H9 (cell line): Measurements from ENCODE around the gene HEBP2. TPM values are rescaled to one million over a fixed set of nuclear protein-coding genes. Genes with fewer than 3 reads are reported as not detected.
"Not testable (repeated sequence)": the region's sequence is repeated elsewhere in the genome, so short reads cannot be mapped to it uniquely, and the experiment has no call there.

Source experiments
- DNase-seq: peaks from one replicate; pipeline ENCODE4 v3.0.0-alpha.2; 2017
- H2AFZ ChIP-seq: one replicate; pipeline ENCODE4 v1.6.1; 2013; ENCODE audit warnings: mild to moderate bottlenecking, low read length, control low read depth, moderate library complexity
- H2AK5ac ChIP-seq: 2 replicates; pipeline ENCODE4 v1.6.1; 2013; ENCODE audit warnings: low read length, control low read depth, mixed read lengths; ENCODE audit not compliant: insufficient read length
- H2BK120ac ChIP-seq: one replicate; pipeline ENCODE4 v1.6.1; 2013; ENCODE audit warnings: low read depth, mild to moderate bottlenecking, low read length, control low read depth, inconsistent platforms; ENCODE audit not compliant: poor library complexity, severe bottlenecking
- H2BK12ac ChIP-seq: 2 replicates; pipeline ENCODE4 v1.6.1; 2013; ENCODE audit warnings: low read length, control low read depth, mixed read lengths, low read depth; ENCODE audit not compliant: insufficient read length
- H2BK15ac ChIP-seq: 2 replicates; pipeline ENCODE4 v1.6.1; 2013; ENCODE audit warnings: low read depth, low read length, control low read depth
- H2BK20ac ChIP-seq: one replicate; pipeline ENCODE4 v1.6.1; 2013; ENCODE audit warnings: low read depth, mild to moderate bottlenecking, low read length, control low read depth, inconsistent platforms; ENCODE audit not compliant: poor library complexity, severe bottlenecking
- H2BK5ac ChIP-seq: 2 replicates; pipeline ENCODE4 v1.6.1; 2013; ENCODE audit warnings: low read length, control low read depth, mixed read lengths; ENCODE audit not compliant: insufficient read length
- H3K14ac ChIP-seq: 2 replicates; pipeline ENCODE4 v1.6.1; 2013; ENCODE audit warnings: low read length, control low read depth; ENCODE audit not compliant: insufficient read depth
- H3K18ac ChIP-seq: 2 replicates; pipeline ENCODE4 v1.6.1; 2013; ENCODE audit warnings: low read depth, mild to moderate bottlenecking, mixed read lengths, low read length, control low read depth; ENCODE audit not compliant: insufficient read length
- H3K23ac ChIP-seq: 2 replicates; pipeline ENCODE4 v1.6.1; 2013; ENCODE audit warnings: low read length, control low read depth, mixed read lengths, low read depth; ENCODE audit not compliant: insufficient read length
- H3K23me2 ChIP-seq: 2 replicates; pipeline ENCODE4 v1.6.1; 2013; ENCODE audit warnings: low read depth, mild to moderate bottlenecking, mixed read lengths, low read length, control low read depth; ENCODE audit not compliant: insufficient read length, poor library complexity, severe bottlenecking
- H3K27ac ChIP-seq: 2 replicates; pipeline ENCODE4 v1.5.1; 2013; ENCODE audit warnings: low read length, control low read depth, mixed read lengths, low read depth; ENCODE audit not compliant: insufficient read length
- H3K27me3 ChIP-seq: 2 replicates; pipeline ENCODE4 v1.6.1; 2013; ENCODE audit warnings: low read length, control low read depth, inconsistent platforms; ENCODE audit not compliant: insufficient read depth
- H3K4ac ChIP-seq: 2 replicates; pipeline ENCODE4 v1.6.1; 2013; ENCODE audit warnings: low read depth, mild to moderate bottlenecking, control low read depth, inconsistent platforms, low read length, moderate library complexity
- H3K4me1 ChIP-seq: 2 replicates; pipeline ENCODE4 v1.6.1; 2013; ENCODE audit warnings: low read length, control low read depth, inconsistent platforms; ENCODE audit not compliant: insufficient read depth
- H3K4me2 ChIP-seq: 2 replicates; pipeline ENCODE4 v1.6.1; 2013; ENCODE audit warnings: low read length, control low read depth, mixed read lengths; ENCODE audit not compliant: insufficient read length, insufficient read depth
- H3K56ac ChIP-seq: 2 replicates; pipeline ENCODE4 v1.6.1; 2013; ENCODE audit warnings: low read depth, mild to moderate bottlenecking, mixed read lengths, low read length, control low read depth; ENCODE audit not compliant: insufficient read length
- H3K79me1 ChIP-seq: 2 replicates; pipeline ENCODE4 v1.6.1; 2013; ENCODE audit warnings: low read depth, mild to moderate bottlenecking, moderate library complexity, low read length, control low read depth, inconsistent platforms; ENCODE audit not compliant: insufficient read depth, poor library complexity, severe bottlenecking
- H3K79me2 ChIP-seq: 2 replicates; pipeline ENCODE4 v1.6.1; 2013; ENCODE audit warnings: low read length, control low read depth, inconsistent platforms; ENCODE audit not compliant: insufficient read depth
- H3K9ac ChIP-seq: 2 replicates; pipeline ENCODE4 v1.6.1; 2013; ENCODE audit warnings: low read length, control low read depth, mixed read lengths; ENCODE audit not compliant: insufficient read length; ENCODE audit errors: extremely low read depth
- H3K9me3 ChIP-seq: one replicate; pipeline ENCODE4 v1.6.1; 2013; ENCODE audit warnings: low read depth, low read length, inconsistent platforms; ENCODE audit not compliant: control insufficient read depth
- H3T11ph ChIP-seq: one replicate; pipeline ENCODE4 v1.6.1; 2013; ENCODE audit warnings: mild to moderate bottlenecking, low read length, control low read depth, inconsistent platforms
- H4K20me1 ChIP-seq: one replicate; pipeline ENCODE4 v1.6.1; 2013; ENCODE audit not compliant: control insufficient read depth, insufficient read length, insufficient read depth
- H4K5ac ChIP-seq: 2 replicates; pipeline ENCODE4 v1.6.1; 2013; ENCODE audit warnings: low read depth, mild to moderate bottlenecking, mixed read lengths, low read length, control low read depth; ENCODE audit not compliant: insufficient read length
- H4K8ac ChIP-seq: replicated peaks from 2 replicates; pipeline ENCODE4 v1.6.1; 2013; ENCODE audit warnings: low read length, control low read depth, mixed read lengths, low read depth; ENCODE audit not compliant: insufficient read length
- H4K91ac ChIP-seq: 2 replicates; pipeline ENCODE4 v1.6.1; 2013; ENCODE audit warnings: low read depth, mild to moderate bottlenecking, moderate library complexity, mixed read lengths, low read length, control low read depth; ENCODE audit not compliant: insufficient read length
- H3K27ac Mint-ChIP-seq, 3 experiments: 2 replicates in 2 of 3; 3 replicates in 1 of 3; pipeline ENCODE4 v1.8.0; 2020 to 2021; ENCODE audit warnings: mixed read lengths in 3 of 3, mild to moderate bottlenecking in 1 of 3, moderate library complexity in 1 of 3
- H3K27me3 Mint-ChIP-seq: 2 replicates; pipeline ENCODE4 v1.8.0; 2021; ENCODE audit warnings: low read depth, mild to moderate bottlenecking, moderate library complexity, mixed read lengths
- H3K36me3 Mint-ChIP-seq, 3 experiments: 2 replicates in 2 of 3; 3 replicates in 1 of 3; pipeline ENCODE4 v1.8.0; 2020 to 2021; ENCODE audit warnings: low read depth in 3 of 3, mixed read lengths in 3 of 3; ENCODE audit not compliant: insufficient read depth in 1 of 3
- H3K4me1 Mint-ChIP-seq, 2 experiments: 2 replicates each; pipeline ENCODE4 v1.8.0; 2020; ENCODE audit warnings: mixed read lengths in 2 of 2
- H3K4me3 Mint-ChIP-seq, 2 experiments: 2 replicates in 1 of 2; 3 replicates in 1 of 2; pipeline ENCODE4 v1.8.0; 2020 to 2021; ENCODE audit warnings: mild to moderate bottlenecking in 2 of 2, mixed read lengths in 2 of 2, moderate library complexity in 1 of 2
- H3K9me3 Mint-ChIP-seq, 2 experiments: 2 replicates in 1 of 2; 3 replicates in 1 of 2; pipeline ENCODE4 v1.8.0; 2020; ENCODE audit warnings: mild to moderate bottlenecking in 2 of 2, mixed read lengths in 2 of 2, moderate library complexity in 1 of 2
- CTCF ChIP-seq: fragments of 200-600 bp; sonication (generic); conservative IDR thresholded peaks from 3 replicates; pipeline ENCODE4 v1.8.0; 2021; ENCODE audit warnings: antibody characterized with exemption, mild to moderate bottlenecking
- WGBS: extraction: QIAGEN DNeasy Blood & Tissue Kit; methylation state at CpG from one replicate; pipeline ENCODE4 v1.1.7; 2013; ENCODE audit warnings: missing lambda C conversion rate, low lambda C conversion rate, mixed read lengths; ENCODE audit not compliant: insufficient read length; ENCODE audit errors: extremely low coverage; 5-methylcytosine and 5-hydroxymethylcytosine counted together
- total RNA-seq: library from RNA; stranded (reverse); gene quantifications from 2 replicates; pipeline ENCODE4 v1.2.1, GENCODE V29; 2021

The HEBP2 gene
- total RNA-seq, 1 experiment from 2014 or later: 57.8 TPM

- no peaks in the 10 kb centered on the region for H3K27me3 ChIP-seq
- no CpG with 5 or more reads among the region's 1 CpG for WGBS
Measured at GRCh38 chr6:138357928-138358327, 46.1 kb upstream of the HEBP2 start.

GRCh38 chr6:138368684-138369083 lies 35.3 kb upstream of the HEBP2 start:
- peaks cover 5 to 11% of the 10 kb centered on the region in 2 experiments for H3K4me1 Mint-ChIP-seq
- not testable (repeated sequence) for H4K91ac ChIP-seq, H3K4me2 ChIP-seq, H2BK20ac ChIP-seq, H2BK12ac ChIP-seq, H3K27me3 ChIP-seq, H2AFZ ChIP-seq, H3K18ac ChIP-seq, H3K9ac ChIP-seq, H2BK5ac ChIP-seq, H3K79me1 ChIP-seq, H3K27me3 Mint-ChIP-seq, H3K27ac ChIP-seq, H2AK5ac ChIP-seq, H3K27ac Mint-ChIP-seq, H3K36me3 Mint-ChIP-seq, H3K4ac ChIP-seq, H3K79me2 ChIP-seq, H4K5ac ChIP-seq, DNase-seq, H2BK120ac ChIP-seq, H3K9me3 ChIP-seq, H3T11ph ChIP-seq, H4K8ac ChIP-seq, H3K56ac ChIP-seq, H2BK15ac ChIP-seq, H3K4me3 Mint-ChIP-seq, H3K14ac ChIP-seq, H3K23me2 ChIP-seq, H3K4me1 ChIP-seq, H3K23ac ChIP-seq, H4K20me1 ChIP-seq
- peaks cover 5 to 11% of the 10 kb centered on the region in 2 experiments for H3K9me3 Mint-ChIP-seq
- WGBS: no CpG with 5 or more reads among the region's 8 CpGs

More at GRCh38 chr6:138357928-138358327, 46.1 kb upstream of the HEBP2 start:
- no peak overlapping the region for H3K14ac ChIP-seq
- H3K4ac ChIP-seq: no peak overlapping the region
- peaks cover 0 to 2% of the 10 kb centered on the region in 2 experiments; a peak in 1 of 5 replicates for H3K9me3 Mint-ChIP-seq
- H2BK20ac ChIP-seq: no peak overlapping the region
- no peak overlapping the region for H4K8ac ChIP-seq
- no peak overlapping the region for H3K56ac ChIP-seq
- H3K9ac ChIP-seq: no peak overlapping the region
- H2BK120ac ChIP-seq: no peak overlapping the region
- H3K36me3 Mint-ChIP-seq: no peaks in the 10 kb centered on the region
- no peaks in the 10 kb centered on the region for H4K20me1 ChIP-seq
- no peak overlapping the region for H3K27ac ChIP-seq
- DNase-seq: no peak
- H2AFZ ChIP-seq: no peak overlapping the region
- H3K4me1 Mint-ChIP-seq: no peaks in the 10 kb centered on the region
- no peak overlapping the region for H3K4me3 Mint-ChIP-seq
- no peak overlapping the region for H3K4me2 ChIP-seq
- TF ChIP-seq CTCF: no peak
- no peak overlapping the region for H3K27ac Mint-ChIP-seq
- no peak overlapping the region for H3K18ac ChIP-seq
- H2BK12ac ChIP-seq: no peak overlapping the region
- no peaks in the 10 kb centered on the region for H3K79me2 ChIP-seq
- H3K27me3 Mint-ChIP-seq: no peaks in the 10 kb centered on the region
- H3K4me1 ChIP-seq: no peaks in the 10 kb centered on the region
- no peak overlapping the region for H3K23ac ChIP-seq
- H4K5ac ChIP-seq: no peak overlapping the region
- no peaks in the 10 kb centered on the region for H3K79me1 ChIP-seq
- no peak overlapping the region for H2BK5ac ChIP-seq
- no peak overlapping the region for H4K91ac ChIP-seq
- no peaks in the 10 kb centered on the region for H3K9me3 ChIP-seq
- no peak overlapping the region for H2BK15ac ChIP-seq
- no peak overlapping the region for H2AK5ac ChIP-seq
- no peaks in the 10 kb centered on the region for H3K23me2 ChIP-seq
- H3T11ph ChIP-seq: no peak overlapping the region
